Stimulated activated CD4-positive, alpha-beta T cell treated with anti-CD3 and anti-CD28 coated beads, Interleukin-15, amount 100 ng/mL, for 48 hours (primary cell): Measurements from ENCODE around the gene PSMB3.

Experiments used
- DNase-seq, 2 donors: peaks; one replicate each; pipeline ENCODE4 v3.0.0-alpha.2; 2020; ENCODE audit warnings: low read depth in 2 of 2

Gene PSMB3

DNA sequence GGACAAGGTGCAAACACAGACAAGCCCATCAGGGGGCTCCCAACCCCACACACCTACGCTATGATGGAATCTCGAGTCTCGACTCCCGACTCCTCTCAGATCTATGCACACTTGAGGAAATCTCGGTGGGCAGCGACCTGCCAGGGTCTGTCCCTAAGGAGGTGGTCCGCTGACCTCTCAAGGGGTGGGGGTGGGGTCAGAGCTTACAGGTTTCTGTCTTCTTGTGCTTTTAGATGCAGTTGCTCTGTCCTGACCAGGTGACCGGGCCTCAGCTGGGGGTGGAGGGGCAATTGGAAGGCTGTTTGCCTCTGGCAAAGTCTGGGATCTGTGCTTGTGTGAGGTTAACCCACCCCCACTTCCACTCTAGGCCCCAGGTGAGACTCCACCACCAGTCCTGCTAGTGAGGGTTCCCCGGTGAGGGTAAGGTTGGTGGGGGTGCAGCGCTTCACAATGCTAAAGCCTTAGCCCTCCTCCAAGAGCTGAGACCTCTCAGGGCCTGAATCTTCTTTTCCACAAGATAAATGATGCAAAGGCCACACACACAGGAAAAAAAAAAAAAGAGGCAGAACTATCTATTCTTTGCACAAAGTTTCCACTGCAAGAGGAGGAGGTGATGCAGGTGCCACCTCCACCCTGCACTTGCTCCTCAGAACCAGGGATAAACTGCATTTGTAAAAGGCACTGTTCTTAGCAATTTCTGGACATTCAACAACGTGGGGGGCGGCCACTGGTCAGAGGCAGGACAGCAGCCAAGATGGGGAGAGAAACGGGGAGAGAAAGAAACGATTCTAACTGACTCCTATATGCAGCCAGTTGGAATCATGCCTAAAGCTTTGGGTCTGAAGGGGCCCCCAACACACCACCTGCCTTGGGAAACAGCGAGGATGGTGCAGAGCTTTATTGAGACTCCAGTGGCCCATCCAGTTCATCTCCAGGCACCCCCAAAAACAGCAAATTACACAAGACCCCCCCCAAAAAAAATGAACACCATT lies 18.3 kb upstream of the PSMB3 start:
- DNase-seq = no peak

DNA sequence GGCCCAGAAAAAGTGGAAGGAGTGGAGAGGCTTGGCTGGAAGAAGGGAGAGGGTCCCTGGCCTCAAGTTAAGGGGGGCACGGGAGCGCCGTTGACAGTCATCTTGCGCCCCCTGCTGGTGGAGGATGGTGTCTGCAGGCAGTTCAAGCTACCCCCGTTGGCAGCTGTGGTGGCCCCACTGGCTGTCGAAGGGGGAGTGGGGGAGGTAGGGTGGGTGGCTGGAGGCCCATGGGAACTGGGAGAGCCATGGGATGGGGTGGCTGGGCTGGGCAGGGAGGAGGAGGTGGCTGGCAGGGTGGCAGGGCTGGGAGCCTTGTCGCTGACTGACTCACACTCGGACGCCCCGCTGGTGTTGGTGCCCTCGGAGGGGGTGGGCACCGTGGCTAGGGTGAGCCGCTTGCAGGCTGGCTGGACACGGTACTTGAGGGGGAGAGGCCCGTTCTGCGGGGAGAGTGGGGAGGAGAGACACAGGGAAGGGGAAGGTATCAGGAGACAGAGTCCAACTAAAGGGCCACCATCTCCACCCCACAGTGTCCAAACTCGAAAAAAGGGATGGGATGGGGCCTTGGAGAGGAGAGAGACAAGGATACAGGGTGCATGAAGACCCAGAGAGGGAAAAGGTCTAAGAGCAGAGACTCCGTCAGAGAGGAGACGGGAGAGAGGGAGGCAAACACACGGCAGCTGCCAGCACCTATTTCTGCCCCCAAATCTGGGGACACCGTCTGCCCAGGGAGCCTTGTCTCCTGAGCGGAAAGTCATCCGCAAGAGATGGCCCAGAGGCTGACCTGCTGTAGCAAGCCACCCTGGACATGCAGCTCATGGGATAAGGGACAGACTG lies 17.2 kb upstream of the PSMB3 start:
- DNase-seq = peak; percentile 51 to 67

DNA sequence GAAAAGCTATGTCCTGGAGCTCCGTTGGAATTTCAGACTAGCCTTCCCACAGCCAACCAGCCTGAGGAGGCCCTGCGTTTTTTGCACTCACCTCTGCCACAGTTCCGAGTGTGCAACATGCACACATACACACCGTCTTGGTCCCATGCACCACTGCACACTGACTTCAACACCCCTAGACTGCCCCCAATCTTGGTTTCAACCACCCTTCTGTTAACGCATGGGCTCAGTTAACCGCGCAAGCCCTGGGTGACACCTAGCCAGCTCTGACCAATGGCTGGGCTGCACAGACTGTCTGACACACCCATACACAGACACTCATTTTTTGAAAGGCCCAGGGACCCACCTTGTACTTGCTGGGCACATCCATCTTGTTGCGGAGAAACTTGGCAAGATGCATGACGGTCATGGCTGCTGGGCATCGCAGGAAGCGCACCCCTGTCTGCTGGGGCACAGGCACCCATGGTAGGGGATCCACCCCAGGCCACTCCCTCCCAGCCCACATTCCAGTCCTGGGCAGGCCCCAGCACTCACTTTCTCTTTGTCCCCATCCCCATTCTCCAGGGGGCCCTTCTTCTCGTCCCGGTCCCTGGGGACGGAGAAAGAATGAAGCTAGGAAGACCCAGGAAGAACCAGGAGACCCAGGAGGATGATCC lies 14.4 kb upstream of the PSMB3 start:
- no peak for DNase-seq

DNA sequence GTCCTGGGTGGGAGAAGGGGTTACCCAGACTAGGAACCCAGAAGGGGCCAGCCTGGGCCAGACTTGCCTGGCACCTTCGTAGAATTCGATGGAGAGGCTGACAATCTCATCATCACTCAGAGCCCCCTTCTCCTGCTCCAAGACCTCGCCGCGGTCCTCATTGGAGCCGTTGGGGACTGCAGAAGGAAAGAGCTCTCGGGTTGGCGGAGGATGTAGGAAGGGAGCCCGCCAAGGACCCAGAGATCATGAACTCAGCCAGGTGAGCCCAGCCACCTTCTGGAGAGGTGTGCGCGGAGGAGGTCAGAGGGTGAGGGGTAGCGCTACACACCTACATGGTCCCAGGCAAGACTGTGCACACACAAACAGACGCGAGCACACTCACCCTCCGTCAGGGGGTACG lies 13.9 kb upstream of the PSMB3 start:
- DNase-seq = no peak

DNA sequence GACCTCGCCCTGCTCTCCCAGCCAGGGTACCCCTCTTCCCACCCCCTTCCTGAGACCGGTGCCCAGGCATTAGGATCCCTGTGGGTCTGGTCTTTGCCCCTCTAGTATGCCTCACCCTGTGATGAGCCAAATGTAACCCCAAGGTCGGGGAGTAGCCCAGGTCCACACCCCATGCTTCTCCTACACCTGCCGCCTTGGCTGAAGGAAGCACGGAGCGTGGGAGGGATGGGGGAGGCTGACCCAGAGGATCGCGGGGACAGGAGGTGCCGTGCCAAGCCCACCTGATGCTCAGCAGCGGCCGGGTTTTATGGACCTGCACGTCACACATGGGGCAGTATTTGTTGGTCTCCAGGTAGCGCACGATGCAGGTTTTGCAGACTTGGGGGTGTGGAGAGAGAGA lies 13.2 kb upstream of the PSMB3 start:
- no peak for DNase-seq

DNA sequence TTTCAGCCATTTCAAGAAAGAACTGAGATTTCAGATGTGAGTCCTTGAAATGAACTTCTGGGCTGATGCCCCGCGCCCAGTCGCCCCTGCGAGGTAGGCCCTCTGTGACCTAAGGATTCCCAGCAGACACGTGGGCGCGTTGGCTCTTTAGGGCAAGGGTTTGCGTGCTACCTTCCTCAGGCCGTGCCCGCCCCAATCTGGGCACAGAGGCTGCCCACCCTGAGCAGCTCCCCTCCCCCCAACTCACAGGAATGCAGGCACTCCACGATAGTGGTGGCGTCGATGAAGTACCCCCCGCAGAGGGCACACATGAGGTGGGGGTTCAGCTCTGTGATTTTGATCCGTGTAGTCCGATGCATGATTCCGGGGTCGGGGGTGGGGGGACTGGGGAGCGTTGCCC lies 12.5 kb upstream of the PSMB3 start:
- DNase-seq = no peak

DNA sequence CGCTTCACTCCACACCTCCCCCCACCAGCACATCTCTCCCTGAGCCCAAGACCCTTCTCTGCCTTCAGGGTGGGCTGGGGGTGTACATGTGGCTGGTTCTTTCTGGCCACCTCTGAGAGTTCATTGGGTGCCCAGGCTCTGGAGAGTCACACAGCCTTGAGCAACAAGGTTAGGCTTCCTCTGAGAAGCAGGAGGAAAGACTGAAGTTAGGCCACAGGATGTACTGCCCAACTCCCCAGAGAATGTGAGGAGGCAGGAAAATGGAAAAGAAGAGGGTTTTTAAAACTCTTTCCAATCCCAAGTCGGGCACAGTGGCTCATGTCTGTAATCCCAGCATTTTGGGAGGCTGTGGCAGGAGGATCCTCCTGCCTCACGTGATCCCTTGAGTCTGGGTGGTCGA lies 11.7 kb upstream of the PSMB3 start:
- DNase-seq = no peak

DNA sequence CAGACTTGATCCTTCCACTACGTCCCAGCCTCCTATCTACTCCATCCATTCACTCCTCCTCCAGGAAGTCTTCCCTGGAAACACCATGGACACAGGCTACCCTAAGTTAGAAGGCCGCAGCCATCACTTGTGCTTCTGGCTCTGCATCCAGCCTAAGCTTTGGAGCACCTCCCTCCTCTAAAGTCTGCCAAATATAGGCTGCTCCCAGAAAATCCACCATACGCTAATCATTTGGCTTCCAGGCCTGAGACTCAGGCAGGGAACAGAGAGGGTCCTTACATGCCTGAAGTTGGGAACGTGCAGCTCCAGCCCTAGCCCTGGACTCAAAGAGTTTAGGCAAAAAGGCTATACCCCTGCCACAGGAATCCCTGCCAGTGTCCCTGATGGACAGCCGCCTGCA lies 11.1 kb upstream of the PSMB3 start:
- no peak for DNase-seq

DNA sequence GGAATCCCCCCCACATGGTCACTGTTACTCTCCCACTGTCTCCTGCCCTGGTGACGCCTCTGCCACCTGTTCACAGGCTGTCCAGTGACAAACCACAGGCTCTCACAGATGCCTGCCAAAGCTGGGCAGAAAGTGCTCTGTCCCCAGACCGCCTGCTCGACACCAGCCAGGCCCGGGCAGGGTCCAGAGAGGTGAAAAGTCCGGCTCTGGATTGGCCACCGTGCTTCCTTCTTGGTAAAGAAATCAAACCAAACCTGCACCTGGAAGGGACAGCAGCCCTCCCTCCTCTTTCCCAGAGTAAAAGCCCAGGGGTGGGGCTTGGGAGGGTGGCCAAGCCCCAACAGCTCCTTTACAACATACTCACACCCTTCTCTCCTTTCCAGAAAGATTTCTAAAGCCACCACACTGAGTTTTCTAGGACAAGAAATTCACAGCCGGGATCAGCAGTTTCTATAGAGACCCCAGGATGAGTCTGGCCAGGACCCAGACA lies 10.6 kb upstream of the PSMB3 start:
- DNase-seq = no peak

DNA sequence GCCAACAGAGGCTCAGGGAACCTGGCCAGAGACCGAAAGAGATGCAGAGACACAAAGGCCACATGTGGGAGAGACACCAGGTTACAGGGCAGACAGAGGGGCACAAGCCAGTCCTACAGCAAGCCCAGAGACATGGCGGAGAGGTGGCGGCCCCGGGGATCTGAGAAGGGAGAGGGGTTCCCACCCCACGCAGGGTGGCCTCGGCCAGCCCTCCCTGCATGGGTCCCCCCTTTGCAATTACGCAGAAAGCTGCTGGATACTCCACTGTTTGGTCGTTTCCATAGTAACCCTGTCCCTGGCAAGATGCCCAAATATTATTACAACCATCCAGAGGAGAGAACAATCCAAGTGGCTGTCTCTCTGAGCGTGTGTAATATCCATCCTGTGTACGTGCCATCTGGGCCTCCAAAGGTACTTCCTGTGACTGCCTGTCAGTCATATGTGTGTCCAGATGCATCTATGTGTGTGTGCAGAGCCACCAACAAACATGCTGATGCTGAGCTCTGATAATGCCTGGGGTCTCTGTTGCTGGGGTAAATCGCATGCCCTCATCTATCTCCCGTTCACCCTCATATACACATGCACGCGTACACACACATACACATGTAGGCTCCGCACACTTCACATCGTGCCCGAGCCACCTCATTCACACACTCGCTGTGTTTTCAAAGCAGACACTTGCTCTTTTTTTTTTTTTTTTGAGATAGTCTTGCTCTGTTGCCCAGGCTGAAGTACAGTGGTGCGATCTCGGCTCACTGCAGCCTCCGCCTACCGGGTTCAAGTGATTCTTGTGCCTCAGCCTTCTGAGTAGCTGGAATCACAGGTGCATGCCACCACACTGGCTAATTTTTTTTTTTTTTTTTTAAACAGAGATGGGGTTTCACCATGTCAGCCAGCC lies 9.9 kb upstream of the PSMB3 start:
- no peak for DNase-seq

DNA sequence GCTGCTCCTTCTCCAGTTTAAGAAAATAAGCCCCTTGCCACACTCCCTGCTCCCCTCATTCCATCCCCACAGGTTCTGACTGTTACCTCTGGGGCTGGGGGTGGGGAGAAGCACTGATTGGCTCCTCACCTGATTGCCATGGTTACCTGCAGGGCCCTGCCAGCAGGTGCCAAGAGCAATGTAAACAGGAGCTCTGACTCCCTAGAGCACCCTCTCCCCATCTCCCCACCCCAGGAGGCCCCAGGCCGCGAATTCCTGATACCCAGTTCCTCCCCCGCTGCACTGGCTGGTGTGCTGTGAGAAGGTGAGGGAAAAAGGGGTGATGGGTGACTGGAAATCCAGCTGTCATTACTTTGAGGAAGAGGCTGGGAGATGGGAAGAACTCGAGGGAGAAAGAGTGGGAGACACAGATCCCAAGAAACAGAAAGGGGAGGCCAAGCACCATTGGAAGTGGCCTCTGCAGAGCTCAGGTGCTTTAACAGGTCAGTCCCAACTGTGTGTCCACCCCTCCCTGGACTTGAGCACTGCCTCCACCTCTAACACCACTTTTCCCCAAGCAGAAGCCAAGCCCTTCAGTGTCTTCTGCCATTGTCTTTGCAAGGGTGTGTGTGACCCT lies 8.9 kb upstream of the PSMB3 start:
- DNase-seq = no peak

DNA sequence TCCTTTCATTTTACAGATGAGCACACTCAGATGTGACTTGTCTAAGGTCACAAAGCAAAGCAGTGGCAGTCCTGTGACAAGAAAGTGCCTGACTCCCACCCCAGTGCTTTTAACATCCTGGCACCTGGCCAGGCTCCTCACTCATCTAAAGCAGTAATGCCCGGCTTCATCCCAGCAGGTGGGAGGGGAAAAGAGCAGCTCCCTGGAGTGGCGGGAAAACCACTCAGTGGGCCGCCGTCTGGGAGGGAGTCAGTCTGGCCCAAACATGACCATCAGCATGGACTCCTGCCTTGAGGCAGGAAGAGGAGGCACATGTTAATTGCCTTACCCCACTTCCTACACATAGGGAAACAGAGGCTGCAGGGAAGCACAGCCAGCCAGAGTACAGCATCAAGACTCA lies 7.0 kb upstream of the PSMB3 start:
- no peak for DNase-seq

DNA sequence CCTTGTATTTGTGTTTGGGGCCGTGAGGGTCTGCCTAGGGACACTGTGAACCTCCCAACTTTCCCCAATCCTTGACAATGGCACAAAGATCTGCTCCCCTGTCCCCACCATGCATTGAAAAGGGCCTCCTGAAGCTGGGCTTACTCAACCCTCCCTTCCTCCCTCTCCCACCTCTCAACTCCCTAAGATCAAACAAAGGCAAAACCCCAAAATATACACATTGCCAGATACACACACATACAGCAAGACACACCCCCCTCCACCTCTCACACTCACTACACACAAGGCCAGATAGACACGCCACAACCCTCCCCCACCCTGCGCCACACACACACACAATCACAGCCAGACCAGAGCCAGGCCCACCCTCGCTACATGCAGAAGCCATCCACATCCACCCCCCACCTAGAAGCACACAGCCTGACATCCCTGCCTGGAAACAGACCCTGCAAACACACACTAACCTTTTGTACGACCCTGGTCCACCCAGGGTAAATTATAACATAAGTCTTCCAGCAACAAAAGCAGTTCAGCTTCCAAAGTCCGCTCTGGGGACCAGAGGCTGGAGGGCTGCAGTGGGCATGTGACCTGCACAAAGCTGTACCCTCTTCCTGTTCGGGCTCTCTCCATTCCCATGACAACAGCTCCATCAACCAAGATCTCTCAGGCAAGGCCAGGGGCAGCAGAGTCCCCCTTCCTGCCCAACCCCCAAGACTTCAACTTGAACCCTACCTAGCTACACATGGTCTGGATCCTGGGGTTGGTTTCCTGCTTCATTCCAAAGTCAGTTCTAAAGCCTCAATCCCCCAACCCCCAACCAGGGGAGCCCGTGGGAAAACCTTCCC lies 6.3 kb upstream of the PSMB3 start:
- DNase-seq = no peak

DNA sequence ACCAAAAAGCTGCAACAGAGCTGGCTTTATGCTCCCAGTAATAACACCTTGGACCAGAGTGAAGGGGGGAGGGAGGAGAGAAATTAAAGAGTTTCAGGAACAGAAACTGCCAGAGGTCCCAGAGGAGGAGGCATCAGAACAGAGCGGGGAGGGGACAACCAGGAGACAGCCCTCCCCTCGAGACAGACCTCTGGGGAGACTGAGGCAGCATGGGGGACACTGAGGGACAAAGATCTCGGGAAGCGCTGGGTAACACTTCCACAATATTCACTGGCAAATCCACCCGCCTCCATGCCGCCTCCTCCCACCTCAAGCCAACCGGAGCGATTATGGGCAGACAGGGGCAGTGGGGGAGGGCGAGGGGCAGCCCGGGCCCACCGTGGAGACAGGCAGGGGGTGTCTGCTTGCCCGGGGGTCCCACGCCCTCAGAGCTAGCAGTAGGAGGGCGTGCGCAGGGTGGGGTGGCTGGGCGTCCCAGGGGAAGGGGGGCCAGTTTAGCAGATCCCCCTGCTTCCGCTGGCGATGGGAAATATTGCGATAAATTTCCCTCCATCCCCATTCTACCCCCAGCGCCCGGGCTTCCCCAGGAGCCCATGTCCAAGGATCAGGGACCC lies 5.6 kb upstream of the PSMB3 start:
- DNase-seq = no peak

DNA sequence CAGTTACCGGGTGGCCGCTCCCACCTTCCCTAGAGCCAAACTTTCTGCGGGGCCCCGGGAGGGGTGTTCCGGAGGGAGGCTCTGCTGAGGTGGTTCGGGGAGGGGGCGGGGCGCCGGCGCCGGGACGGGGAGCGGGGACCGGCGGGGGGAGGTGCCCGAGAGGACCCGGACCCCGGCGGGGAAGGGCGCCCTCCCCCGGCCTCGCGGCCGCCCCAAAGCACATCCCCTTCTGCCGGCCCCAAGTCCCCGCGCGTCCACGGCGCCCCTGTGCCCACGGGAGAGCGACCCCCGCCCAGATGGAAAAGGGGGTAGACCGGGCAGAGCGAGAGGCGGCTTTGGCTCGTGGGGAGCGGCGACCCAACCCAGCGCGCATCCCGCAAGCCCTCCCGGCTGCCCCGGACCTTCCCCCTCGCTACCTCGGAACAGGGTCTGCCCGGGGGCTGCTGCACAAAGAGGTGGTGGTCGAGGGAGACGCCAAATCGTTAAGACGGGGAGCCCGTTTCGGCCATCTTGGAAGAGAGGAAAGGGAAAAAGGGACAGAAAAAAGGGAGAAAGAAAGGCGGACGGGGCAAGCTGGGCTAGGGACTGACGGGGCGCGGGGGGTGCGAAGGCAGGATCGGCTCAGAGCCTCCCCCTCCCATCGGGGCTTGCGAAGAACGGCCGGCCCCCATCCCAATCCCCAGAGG lies 4.9 kb upstream of the PSMB3 start:
- DNase-seq = no peak

DNA sequence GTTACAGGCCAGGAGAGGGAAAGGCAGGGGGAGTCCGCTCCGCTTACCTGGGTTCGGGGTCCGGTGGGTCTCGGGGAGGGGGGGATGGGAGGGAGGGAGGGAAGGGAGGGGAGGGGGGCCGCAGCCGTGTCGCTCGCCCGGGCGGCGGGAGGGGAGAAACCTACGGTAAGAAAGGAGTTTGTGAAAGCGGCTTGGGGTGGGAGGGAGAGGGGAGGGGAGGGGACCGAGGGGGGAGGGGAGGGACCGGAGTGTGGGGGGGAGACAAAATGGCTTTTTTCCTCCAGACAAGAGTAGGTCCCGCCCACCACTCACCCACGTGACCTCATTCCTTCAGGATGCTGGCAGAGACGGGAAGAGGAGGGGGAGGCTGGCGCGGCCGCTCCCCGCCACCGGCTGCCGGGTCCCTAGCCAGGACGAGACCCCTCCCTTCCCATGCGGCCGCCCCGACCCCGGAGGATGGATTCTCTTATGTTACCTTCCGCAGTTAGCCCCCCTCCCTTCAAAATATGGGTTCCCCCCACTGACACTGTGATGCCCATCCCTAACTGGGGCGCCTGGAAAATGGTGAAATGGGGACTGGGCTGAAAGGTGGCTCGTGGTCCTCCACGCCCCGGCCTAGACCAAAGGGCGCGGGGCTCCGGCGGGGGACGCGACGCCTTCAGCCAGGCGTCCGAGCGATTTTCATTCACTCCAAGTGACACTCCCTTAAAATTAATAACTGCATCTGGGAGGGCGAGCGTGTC lies 4.2 kb upstream of the PSMB3 start, which contains the start of gene PCGF2:
Gene PCGF2 (minus strand): TSS at position 188 of the 743 bp plus-strand sequence. CDS start 7,934 bp downstream, outside the sequence.
- no peak for DNase-seq

DNA sequence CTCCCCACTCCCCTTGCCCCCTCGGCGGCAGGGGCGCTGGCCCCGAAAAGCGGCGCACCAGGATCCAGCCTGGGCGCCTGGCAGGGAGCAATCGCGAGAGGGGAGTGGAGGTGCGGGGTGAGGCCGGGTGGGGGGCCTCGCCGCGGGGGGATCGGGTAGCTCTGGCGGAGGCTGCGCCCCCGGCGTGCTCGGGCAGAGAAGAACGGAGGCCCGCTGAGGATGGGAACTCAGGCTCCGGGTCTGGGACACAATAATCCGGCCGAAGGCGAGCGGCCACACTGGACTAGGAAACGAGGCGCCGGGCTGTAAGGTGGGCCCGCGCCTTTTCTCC lies 3.7 kb upstream of the PSMB3 start:
- DNase-seq = no peak
